OCI-LY7 (cell line): ENCODE data around the gene DNMT3A. TPM values are rescaled to one million over a fixed set of nuclear protein-coding genes. Genes with fewer than 3 reads are reported as not detected.

Source experiments
- BruUV-seq: library from RNA; stranded (reverse); fragments of 400-500 nt; replicated peaks from 2 replicates; lab custom pipeline; 2021; lab: Mats Ljungman, UMichigan
- CTCF ChIA-PET: fragments of 300-600 bp; sonication (Branson Sonifier 250); formaldehyde crosslinking; loops from one replicate; lab custom pipeline; 2022; ENCODE audit warnings: antibody characterized with exemption; ENCODE audit not compliant: unreplicated experiment; lab: Charles Lee
- POLR2A ChIA-PET: fragments of 300-600 bp; sonication (Branson Sonifier 250); formaldehyde crosslinking; loops from one replicate; lab custom pipeline; 2022; ENCODE audit warnings: antibody characterized with exemption; lab: Charles Lee
- DNase-seq: peaks from one replicate; pipeline ENCODE4 v3.0.0-alpha.2; 2015; ENCODE audit warnings: low spot score
- H2AFZ ChIP-seq: fragments of 200-600 bp; sonication (generic), shearing (Covaris generic); 2 replicates; pipeline ENCODE4 v1.6.1; 2014; ENCODE audit warnings: mild to moderate bottlenecking, antibody characterized with exemption, low read length, moderate library complexity
- H3K27ac ChIP-seq: fragments of 200-600 bp; sonication (generic); 2 replicates; pipeline ENCODE4 v1.5.1; 2014; ENCODE audit warnings: mixed run types, low read depth, mild to moderate bottlenecking, moderate library complexity, low read length, inconsistent platforms; ENCODE audit not compliant: poor library complexity, severe bottlenecking
- H3K36me3 ChIP-seq: fragments of 200-600 bp; sonication (generic); 2 replicates; pipeline ENCODE4 v1.6.1; 2014; ENCODE audit warnings: mild to moderate bottlenecking, antibody characterized with exemption, low read length, moderate library complexity, mixed read lengths; ENCODE audit not compliant: insufficient read depth
- H3K4me1 ChIP-seq: fragments of 200-600 bp; sonication (generic); 2 replicates; pipeline ENCODE4 v1.5.1; 2014; ENCODE audit warnings: mild to moderate bottlenecking, low read length; ENCODE audit not compliant: insufficient read depth, poor library complexity, severe bottlenecking
- H3K4me2 ChIP-seq: fragments of 200-600 bp; sonication (generic); 2 replicates; pipeline ENCODE4 v1.6.1; 2014; ENCODE audit warnings: mild to moderate bottlenecking, low read length
- H3K4me3 ChIP-seq: fragments of 200-600 bp; sonication (generic); 2 replicates; pipeline ENCODE4 v1.5.1; 2014; ENCODE audit warnings: mild to moderate bottlenecking, low read depth, low read length; ENCODE audit not compliant: poor library complexity, severe bottlenecking
- H3K79me2 ChIP-seq: fragments of 200-600 bp; sonication (generic); 2 replicates; pipeline ENCODE4 v1.6.1; 2016; ENCODE audit warnings: low read depth, mild to moderate bottlenecking, low read length, moderate library complexity, mixed read lengths; ENCODE audit not compliant: insufficient read depth
- H3K9me2 ChIP-seq: fragments of 200-600 bp; sonication (generic); 2 replicates; pipeline ENCODE4 v1.6.1; 2016; ENCODE audit warnings: mild to moderate bottlenecking, low read length, mixed read lengths; ENCODE audit not compliant: insufficient read depth
- H3K9me3 ChIP-seq: fragments of 200-600 bp; sonication (generic); 2 replicates; pipeline ENCODE4 v1.6.1; 2014; ENCODE audit warnings: mild to moderate bottlenecking, mixed run types, low read length, mixed read lengths
- H4K20me1 ChIP-seq: fragments of 200-600 bp; sonication (generic); 2 replicates; pipeline ENCODE4 v1.6.1; 2014; ENCODE audit warnings: mild to moderate bottlenecking, antibody characterized with exemption, low read length, moderate library complexity, mixed read lengths; ENCODE audit not compliant: insufficient read depth
- EZH2phosphoT487 ChIP-seq: fragments of 200-600 bp; sonication (generic); IDR thresholded peaks from 2 replicates; pipeline ENCODE4 v1.6.1; 2018; ENCODE audit warnings: low read depth, borderline replicate concordance, mild to moderate bottlenecking, mixed run types, antibody characterized with exemption, low read length, moderate library complexity, mixed read lengths
- intact Hi-C: fragments of 100-400 bp; cut with micrococcal nuclease; formaldehyde crosslinking; loops from one replicate; pipeline ENCODE4 v1.10.0; 2022; ENCODE audit not compliant: unreplicated experiment
- total RNA-seq, 2 experiments: library from RNA; depleted of rRNA in 1 of 2; stranded (reverse); fragments of >200 nt in 1 of 2; shearing (Covaris generic) in 1 of 2; gene quantifications; 2 replicates each; pipeline ENCODE4 v1.2.3, GENCODE V29; 2014 to 2022
- TF ChIP-seq, protein P1 (sequence below): fragments of 200-600 bp; sonication (generic); conservative IDR thresholded peaks from 2 replicates; pipeline ENCODE4 v1.5.1; 2014; ENCODE audit warnings: mild to moderate bottlenecking, antibody characterized with exemption, low read length, moderate library complexity, mixed read lengths

DNMT3A gene
- total RNA-seq, 2 experiments from 2014 or later, result 2.8 to 7.3 TPM

DNA sequence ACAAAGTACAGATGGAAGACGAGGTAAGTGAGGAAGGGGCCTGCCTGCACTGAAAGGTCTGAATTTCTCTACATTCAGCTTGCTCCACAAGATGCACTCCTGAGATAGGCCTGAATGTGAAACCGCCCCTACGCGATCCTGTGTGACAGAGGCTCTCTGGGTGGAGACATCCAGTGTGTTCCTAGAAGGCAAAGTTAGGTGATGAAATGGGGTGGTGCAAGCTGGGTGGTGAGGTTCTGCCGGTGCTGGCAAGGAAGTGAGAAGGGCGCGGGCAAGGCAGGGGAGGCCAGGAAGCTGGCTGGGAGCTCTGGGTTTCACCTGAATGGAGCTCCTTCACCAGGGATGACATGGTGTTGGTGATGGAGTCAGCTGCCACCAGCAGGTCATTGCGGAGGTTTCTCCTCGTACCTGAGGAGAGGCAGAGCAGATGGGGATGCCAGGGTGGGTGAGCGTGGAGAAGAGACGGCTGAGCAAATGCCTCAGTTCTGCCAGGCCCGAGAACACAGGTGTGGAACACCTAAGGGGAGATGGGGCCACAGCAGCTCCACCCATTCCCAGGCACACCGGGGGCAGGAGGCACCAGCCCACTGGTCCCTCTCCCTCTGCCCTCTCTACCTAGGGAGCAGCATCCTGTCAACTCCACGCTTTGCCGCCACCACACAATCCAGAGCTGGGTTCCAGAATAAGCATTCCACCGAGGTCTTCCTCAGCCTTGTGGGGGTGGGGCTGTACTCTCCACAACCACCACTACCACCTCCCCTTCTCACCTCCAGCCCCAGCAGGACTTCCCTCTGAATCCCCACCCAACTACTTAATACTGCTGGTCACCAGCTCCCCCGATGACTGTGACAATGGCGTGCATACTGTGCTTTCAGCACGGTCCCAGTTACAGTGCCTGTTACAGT is 45.5 kb upstream of the DNMT3A start:
- no peaks in the 10 kb centered on the region for H3K36me3 ChIP-seq
- POLR2A ChIA-PET, result interaction anchor here (0.6 to 2.1 kb wide), 3 partner anchors 9 to 23 kb away, joined by 3 to 10 read pairs (median 5); no protein-coding TSS in a partner anchor
- no peak overlapping the region for H3K27ac ChIP-seq
- peaks cover 16% of the 10 kb centered on the region for H3K4me1 ChIP-seq
- H3K9me3 ChIP-seq, result no peaks in the 10 kb centered on the region; the same call in 1 of the 2 replicates
- intact Hi-C loops, result no loop called here
- TF ChIP-seq EZH2phosphoT487, result no peak
- TF ChIP-seq, protein P1, sequence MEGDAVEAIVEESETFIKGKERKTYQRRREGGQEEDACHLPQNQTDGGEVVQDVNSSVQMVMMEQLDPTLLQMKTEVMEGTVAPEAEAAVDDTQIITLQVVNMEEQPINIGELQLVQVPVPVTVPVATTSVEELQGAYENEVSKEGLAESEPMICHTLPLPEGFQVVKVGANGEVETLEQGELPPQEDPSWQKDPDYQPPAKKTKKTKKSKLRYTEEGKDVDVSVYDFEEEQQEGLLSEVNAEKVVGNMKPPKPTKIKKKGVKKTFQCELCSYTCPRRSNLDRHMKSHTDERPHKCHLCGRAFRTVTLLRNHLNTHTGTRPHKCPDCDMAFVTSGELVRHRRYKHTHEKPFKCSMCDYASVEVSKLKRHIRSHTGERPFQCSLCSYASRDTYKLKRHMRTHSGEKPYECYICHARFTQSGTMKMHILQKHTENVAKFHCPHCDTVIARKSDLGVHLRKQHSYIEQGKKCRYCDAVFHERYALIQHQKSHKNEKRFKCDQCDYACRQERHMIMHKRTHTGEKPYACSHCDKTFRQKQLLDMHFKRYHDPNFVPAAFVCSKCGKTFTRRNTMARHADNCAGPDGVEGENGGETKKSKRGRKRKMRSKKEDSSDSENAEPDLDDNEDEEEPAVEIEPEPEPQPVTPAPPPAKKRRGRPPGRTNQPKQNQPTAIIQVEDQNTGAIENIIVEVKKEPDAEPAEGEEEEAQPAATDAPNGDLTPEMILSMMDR, result no peak
- DNase-seq, result no peak
- H2AFZ ChIP-seq, result no peak overlapping the region
- BruUV-seq, result no TSS peak
- CTCF ChIA-PET, result no interaction called here
- no peaks in the 10 kb centered on the region for H4K20me1 ChIP-seq
- H3K79me2 ChIP-seq, result no peaks in the 10 kb centered on the region
- H3K9me2 ChIP-seq, result no peaks in the 10 kb centered on the region
- H3K4me3 ChIP-seq, result no peak overlapping the region
- peak overlapping the region; percentile 46; the same call in 1 of the 2 replicates for H3K4me2 ChIP-seq

DNA sequence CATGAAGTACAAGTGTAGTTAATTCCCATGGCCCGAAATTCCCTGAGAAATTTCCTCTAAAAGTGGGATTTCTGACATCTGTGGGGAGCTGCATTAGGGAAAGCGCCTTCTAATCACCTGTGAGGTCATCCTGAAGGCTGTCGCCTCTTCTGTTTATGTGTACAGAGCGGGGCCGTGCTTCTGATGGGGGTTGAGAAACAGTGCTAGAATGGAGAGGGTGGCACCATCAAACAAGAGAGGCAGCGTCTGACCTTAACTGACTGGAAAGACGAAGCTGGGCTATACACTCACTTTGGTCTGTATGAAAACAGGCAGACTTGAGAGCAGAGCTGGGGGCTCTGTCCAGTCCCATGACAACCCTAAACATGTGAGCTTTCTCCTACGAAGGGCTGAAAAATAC is 44.2 kb upstream of the DNMT3A start:
- intact Hi-C loops, result no loop called here

More for the DNA sequence above, 44.2 kb upstream of the DNMT3A start:
- ChIA-PET CTCF (no interaction called here), POLR2A (interaction anchor here (1.2 to 2.1 kb wide), 4 partner anchors 9 to 27 kb away, joined by 3 to 10 read pairs (median 5); no protein-coding TSS in a partner anchor)
- Histone ChIP-seq H3K4me1 (peaks cover 29% of the 10 kb centered on the region), H3K36me3 (no peaks in the 10 kb centered on the region), H4K20me1 (no peaks in the 10 kb centered on the region), H3K9me2 (no peaks in the 10 kb centered on the region), H3K27ac (no peak overlapping the region), H3K79me2 (no peaks in the 10 kb centered on the region), H2AFZ (no peak overlapping the region), H3K9me3 (no peaks in the 10 kb centered on the region), H3K4me3 (no peak overlapping the region), H3K4me2 (no peak overlapping the region)
- no TSS peak for BruUV-seq
- no peak for TF ChIP-seq EZH2phosphoT487
- TF ChIP-seq, protein P1, result no peak
- no peak for DNase-seq
